Fibroblast of the conjunctiva (primary cell): ENCODE data around the gene RC3H2.
A peak's percentile ranks its signal among the peaks of the same experiment; 100 is the strongest.

Experiments used
- DNase-seq: peaks from one replicate; pipeline ENCODE4 v3.0.0-alpha.2; 2010; ENCODE audit warnings: low read depth

The RC3H2 gene, protein sequence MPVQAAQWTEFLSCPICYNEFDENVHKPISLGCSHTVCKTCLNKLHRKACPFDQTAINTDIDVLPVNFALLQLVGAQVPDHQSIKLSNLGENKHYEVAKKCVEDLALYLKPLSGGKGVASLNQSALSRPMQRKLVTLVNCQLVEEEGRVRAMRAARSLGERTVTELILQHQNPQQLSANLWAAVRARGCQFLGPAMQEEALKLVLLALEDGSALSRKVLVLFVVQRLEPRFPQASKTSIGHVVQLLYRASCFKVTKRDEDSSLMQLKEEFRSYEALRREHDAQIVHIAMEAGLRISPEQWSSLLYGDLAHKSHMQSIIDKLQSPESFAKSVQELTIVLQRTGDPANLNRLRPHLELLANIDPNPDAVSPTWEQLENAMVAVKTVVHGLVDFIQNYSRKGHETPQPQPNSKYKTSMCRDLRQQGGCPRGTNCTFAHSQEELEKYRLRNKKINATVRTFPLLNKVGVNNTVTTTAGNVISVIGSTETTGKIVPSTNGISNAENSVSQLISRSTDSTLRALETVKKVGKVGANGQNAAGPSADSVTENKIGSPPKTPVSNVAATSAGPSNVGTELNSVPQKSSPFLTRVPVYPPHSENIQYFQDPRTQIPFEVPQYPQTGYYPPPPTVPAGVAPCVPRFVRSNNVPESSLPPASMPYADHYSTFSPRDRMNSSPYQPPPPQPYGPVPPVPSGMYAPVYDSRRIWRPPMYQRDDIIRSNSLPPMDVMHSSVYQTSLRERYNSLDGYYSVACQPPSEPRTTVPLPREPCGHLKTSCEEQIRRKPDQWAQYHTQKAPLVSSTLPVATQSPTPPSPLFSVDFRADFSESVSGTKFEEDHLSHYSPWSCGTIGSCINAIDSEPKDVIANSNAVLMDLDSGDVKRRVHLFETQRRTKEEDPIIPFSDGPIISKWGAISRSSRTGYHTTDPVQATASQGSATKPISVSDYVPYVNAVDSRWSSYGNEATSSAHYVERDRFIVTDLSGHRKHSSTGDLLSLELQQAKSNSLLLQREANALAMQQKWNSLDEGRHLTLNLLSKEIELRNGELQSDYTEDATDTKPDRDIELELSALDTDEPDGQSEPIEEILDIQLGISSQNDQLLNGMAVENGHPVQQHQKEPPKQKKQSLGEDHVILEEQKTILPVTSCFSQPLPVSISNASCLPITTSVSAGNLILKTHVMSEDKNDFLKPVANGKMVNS

DNA sequence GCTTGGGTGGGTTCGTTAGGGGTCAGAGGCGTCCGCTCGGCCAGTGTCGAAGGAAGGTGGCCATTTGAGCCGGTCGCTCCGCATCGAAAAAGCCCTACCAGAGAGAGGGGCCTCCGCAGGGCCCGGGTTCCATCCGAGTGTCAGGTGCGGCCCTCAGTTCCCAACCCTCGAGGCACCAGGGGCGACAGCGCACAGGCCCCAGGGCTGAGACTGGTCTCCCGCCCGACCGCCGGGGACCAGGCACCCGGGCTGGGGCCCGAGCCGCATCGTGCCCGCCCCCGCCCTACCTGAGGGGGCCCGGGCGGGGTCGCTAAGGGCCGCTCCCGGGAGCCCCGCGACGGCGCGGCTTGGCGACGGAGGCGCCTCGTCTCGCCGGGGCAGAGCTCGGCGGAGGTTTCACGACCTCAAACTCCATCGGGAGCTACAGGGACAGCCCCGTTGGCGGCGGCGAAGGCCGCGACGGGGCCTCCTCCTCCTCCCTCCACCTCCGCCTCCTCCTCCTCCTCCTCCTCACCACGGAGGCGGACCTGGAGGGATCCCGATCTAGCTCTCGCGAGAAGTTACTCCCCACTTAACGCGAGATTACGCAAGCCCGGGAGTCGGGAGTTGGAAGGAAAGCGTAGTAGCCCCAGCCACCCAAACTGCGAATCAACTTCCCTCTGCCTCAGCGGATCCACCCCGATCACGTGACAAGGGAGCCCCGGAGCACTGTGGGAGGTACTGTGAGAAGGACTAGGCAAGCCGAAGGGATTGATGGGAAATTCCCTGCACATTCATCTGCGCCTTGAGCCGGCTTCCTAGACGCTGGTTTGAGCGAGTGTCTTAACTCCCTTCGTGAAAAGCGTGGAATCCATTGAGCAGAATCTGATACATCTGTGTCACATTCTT lies at the start of gene RC3H2:
Gene RC3H2 (minus strand): TSS at position 537 of the 888 bp plus-strand sequence. CDS start 7,850 bp downstream, outside the sequence.
- peak; percentile 100 for DNase-seq

- DNase-seq: no peak
Measured at GRCh38 chr9:122954253-122954691, 49.1 kb upstream of the RC3H2 start.

DNA sequence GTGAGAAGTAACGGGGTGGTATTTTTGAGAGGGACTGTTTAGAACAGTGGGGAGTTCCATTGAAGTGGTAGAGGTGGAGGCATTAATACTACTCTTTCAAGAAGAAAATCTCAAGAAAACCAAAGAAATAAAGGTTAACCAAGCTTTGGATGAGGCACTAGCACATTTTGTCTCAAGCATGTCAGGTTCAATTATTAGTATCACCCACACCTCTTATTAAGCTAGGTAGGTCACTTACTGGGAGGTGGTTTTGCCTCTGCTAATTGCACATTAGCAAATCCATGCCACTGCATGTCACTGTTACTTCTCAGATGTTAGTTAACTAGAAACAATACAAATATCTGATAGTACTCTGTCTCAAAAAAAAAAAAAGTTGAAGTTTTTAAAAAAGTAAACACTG lies 45.9 kb upstream of the RC3H2 start:
- no peak for DNase-seq

GRCh38 chr9:122950263-122950662 lies 45.1 kb upstream of the RC3H2 start:
- no peak for DNase-seq

DNA sequence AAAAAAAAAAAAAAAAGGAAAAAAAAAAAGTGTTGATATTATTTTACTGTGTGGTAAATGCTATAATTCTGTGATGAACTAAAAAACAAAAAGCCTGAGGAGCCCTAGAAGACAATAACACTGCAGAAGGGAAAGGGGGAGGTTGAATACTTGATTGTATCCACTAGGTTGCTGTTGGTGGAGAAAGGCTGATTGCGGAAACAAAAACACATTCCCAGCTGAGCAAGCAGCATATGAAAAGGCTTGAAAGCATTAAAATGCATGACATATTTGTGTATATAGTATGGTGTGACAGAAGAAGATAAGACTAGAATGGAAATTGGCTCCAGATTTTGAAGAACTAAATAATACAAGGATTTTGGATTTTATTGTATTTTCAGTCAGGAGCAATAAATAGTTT lies 44.5 kb upstream of the RC3H2 start:
- no peak for DNase-seq

DNA sequence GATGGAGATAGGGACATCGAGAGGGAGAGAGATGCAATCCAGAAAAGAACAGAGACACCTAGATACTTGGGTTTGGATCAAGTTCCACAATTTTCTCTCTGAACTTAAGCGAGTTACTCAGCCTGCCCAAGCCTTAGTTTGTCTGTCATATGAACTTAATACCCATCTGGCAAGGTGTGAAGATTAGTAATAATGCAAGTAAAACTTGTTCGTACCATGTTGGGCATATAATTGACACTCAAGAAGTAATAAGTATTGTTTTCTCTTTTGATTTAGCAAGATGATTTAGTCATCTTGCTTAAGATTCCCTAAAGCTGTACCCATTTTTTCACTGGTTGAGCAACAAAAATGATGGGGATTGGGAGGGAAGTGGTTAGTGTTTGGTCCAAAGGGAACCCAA lies 43.2 kb upstream of the RC3H2 start:
- DNase-seq: no peak

DNA sequence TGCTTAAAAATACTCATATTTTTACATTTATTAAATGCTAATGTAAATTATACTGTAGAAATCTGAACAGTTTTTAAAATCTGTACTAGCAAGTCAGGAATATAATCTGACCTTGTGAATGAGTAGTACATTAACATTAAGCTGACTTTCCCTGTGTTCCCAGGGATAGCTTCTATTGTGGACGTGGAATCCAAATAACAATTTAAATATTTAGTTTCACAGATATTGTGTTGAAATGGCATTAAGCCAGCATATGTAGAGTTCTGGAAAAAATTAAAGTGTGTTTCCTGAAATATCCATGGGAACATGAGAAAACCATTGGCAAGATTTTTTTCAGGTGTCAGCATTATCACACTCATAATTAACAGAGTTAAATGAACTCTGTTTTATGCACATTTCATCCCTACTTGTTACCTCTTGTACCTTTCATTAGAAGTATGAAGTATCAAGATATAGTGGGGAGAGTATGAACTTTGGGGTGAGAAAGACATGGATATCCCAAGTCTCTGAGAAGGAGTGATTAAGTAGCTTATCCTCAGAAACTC lies 41.4 kb upstream of the RC3H2 start:
- DNase-seq: no peak

- DNase-seq: no peak
Measured at GRCh38 chr9:122944960-122945888, 40.1 kb upstream of the RC3H2 start.

- DNase-seq: no peak
Measured at GRCh38 chr9:122941582-122942234, 36.5 kb upstream of the RC3H2 start.

DNA sequence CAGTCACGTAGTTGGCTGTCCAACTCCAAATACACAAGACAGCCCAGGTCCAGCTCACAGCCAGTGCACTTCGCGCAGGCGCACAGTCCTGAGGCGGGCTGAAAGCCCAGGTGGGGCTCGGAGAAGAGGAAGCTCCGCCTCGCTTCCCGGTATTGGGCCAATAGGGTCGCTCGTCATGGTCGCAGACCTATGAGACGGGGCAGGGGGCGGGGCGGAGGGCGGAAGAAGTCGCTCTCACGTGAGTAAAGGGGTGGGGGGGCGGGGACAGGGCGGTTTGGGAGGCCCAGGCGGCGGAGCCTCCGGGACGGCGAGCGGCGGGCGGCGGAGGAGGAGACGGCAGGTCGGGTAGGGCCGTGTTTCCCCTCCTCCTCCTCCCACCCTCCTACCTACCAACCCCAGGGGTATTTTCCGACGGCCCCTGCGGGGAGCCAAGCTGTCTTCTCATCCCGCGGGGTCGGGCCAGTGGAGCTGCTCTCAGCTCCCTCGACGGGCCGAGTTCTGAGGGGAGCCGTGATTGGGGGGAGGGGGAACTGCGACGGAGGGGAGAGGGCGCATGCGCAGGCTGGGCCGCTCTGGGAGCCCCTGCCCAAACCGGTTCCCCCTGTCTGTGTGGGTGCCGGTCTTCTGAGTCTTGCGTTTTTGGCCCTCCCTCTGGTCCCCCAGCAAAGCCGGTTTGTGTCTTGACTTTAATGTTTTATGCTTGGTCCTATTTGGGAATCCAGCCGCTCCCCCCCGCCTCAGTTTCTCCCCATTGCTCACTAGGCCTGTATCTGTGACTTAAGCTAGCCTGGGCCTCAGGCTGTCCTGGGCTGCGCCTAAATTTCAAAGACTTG lies 35.8 kb upstream of the RC3H2 start, which contains the start of gene RABGAP1:
Gene RABGAP1 (plus strand): TSS at position 272 of the 833 bp plus-strand sequence. CDS start 16,040 bp downstream, outside the sequence.
- DNase-seq: peak; percentile 97

DNA sequence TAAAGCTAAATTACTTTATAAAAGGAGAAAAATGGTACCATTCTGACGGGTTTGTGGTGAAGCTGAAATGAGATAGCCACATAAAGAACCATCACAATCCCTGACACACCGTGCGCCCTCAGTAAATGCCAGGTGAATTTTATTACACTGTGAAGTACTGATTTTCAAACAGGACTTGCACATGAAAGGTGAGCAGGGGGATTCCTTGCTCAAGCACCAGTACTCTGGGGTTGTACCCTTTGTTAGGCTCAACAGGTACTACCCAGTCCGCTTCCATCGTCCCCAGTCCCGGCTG lies 35.2 kb upstream of the RC3H2 start:
- DNase-seq: no peak

DNA sequence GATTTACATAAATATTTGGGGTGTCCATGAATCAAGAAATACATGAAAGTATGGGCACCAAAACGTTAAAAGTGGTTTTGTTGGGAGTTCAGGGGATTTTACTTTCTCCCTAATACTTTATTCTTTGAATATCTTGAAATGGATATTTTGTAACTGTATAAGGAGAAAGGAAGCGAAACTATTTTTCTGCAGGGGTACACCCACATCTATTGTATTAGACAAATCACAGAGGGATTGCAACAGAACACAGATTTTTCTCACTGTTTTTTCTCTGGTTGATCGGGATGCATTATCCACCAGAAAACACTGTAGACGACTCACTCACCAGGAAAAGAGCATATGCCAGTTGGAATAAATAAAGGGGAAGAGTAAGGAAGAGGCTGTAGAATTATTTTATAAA lies 34.4 kb upstream of the RC3H2 start:
- DNase-seq: no peak

DNA sequence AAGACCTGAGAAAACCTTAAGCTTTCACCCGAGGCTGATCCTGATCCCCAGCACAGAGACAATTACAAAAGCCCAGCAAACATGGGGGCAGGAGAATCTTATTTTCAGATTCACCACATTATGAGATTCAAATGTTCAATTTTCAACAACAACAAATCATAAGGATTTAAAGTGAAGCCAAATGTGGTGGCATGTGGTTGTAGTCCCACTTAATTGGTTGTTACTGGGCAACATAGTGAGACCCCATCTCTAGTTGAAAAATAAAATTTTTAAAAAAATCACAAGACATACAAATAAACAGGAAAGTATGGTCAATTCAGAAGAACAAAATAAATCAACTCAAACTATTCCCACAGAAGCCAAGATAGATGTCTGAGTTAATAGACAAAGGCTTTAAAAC lies 31.7 kb upstream of the RC3H2 start:
- no peak for DNase-seq

GRCh38 chr9:122936464-122936863 lies 31.3 kb upstream of the RC3H2 start:
- no peak for DNase-seq

GRCh38 chr9:122931226-122932121 lies 26.3 kb upstream of the RC3H2 start, which contains the start of gene ZBTB26:
Gene ZBTB26 (minus strand): TSS chr9:122931512. CDS start chr9:122919934, 11,578 bp downstream.
- peak; percentile 87 for DNase-seq

DNA sequence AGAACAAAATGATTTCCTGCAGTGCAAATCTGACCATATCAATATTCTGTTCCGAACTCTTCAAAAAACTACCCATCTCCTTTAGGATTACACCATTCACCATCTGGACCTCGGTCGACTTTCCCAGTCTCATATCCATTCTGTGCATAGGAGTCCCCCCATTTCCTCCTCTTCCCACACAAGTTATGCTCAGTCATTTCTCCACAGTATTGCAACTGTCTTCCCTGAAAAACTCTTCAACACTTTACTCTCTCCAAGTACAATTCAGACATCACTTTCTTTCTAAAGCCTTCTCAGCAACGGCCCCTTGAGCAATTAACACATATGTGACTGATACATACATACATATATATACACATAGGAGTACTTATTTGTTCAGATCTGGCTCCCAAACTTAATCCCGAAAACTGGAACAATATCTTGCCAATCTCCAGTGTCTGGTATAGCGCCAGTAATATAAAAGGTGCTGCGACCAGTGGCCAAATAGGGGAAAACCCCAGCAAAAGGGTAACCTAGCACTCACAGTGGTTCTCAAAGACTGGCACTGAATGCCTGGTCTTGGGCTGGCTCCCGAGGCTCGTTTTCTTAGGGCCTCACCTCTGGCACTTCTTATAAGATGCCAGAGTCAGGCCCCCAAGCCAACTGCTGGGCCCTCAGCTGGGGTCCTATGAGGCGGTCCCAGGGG lies 25.5 kb upstream of the RC3H2 start:
- DNase-seq: no peak
